HepG2 (cell line): Measurements from ENCODE around the gene TCEA3. TPM values are rescaled to one million over a fixed set of nuclear protein-coding genes. Genes with fewer than 3 reads are reported as not detected.

Source experiments
- CEBPG ChIP-seq: IDR thresholded peaks from 2 replicates; pipeline ENCODE4 v1.6.1; 2016
- CENPBD1 ChIP-seq: sonication (generic); formaldehyde crosslinking; IDR thresholded peaks from 2 replicates; pipeline ENCODE4 v1.8.0; 2022; ENCODE audit warnings: missing genetic modification reagents, low read depth, mild to moderate bottlenecking, borderline replicate concordance
- FOXJ3 ChIP-seq: sonication (generic); formaldehyde crosslinking; IDR thresholded peaks from 2 replicates; pipeline ENCODE4 v1.4.0; 2020; ENCODE audit warnings: missing genetic modification reagents, mild to moderate bottlenecking, borderline replicate concordance
- IKZF5 ChIP-seq: IDR thresholded peaks from 2 replicates; pipeline ENCODE4 v1.6.1; 2018; ENCODE audit warnings: missing genetic modification reagents, mild to moderate bottlenecking, missing compliant biosample characterization
- IRF9 ChIP-seq: sonication (generic); formaldehyde crosslinking; IDR thresholded peaks from 2 replicates; pipeline ENCODE4 v1.8.0; 2022; ENCODE audit warnings: missing genetic modification reagents, mild to moderate bottlenecking, borderline replicate concordance
- MIXL1 ChIP-seq: IDR thresholded peaks from 2 replicates; pipeline ENCODE4 v1.6.1; 2016
- POGZ ChIP-seq: sonication (generic); formaldehyde crosslinking; IDR thresholded peaks from 2 replicates; pipeline ENCODE4 v1.4.0; 2020; ENCODE audit warnings: mild to moderate bottlenecking, missing genetic modification reagents
- RFX5 ChIP-seq: IDR thresholded peaks from 2 replicates; pipeline ENCODE4 v1.6.1; 2011; ENCODE audit warnings: low read depth, low read length, improper control_type of control experiment
- SMAD1 ChIP-seq: sonication (generic); formaldehyde crosslinking; IDR thresholded peaks from 2 replicates; pipeline ENCODE4 v1.4.0; 2020; ENCODE audit warnings: missing genetic modification reagents, low read depth, mild to moderate bottlenecking, borderline replicate concordance
- SMYD3 ChIP-seq: sonication (generic); formaldehyde crosslinking; IDR thresholded peaks from 2 replicates; pipeline ENCODE4 v1.8.1; 2023; ENCODE audit warnings: mild to moderate bottlenecking, missing genetic modification reagents
- YEATS4 ChIP-seq: sonication (generic); formaldehyde crosslinking; IDR thresholded peaks from 2 replicates; pipeline ENCODE4 v1.4.0; 2020; ENCODE audit warnings: missing genetic modification reagents, borderline replicate concordance
- ZIK1 ChIP-seq: sonication (generic); formaldehyde crosslinking; IDR thresholded peaks from 2 replicates; pipeline ENCODE4 v1.5.0; 2020; ENCODE audit warnings: mild to moderate bottlenecking, low read depth, missing genetic modification reagents, borderline replicate concordance
- ZMAT3 ChIP-seq: sonication (generic); formaldehyde crosslinking; conservative IDR thresholded peaks from 2 replicates; pipeline ENCODE4 v1.7.0; 2021; ENCODE audit warnings: missing genetic modification reagents
- ZNF30 ChIP-seq: sonication (generic); formaldehyde crosslinking; IDR thresholded peaks from 2 replicates; pipeline ENCODE4 v1.5.0; 2020; ENCODE audit warnings: mild to moderate bottlenecking, missing genetic modification reagents
- ZNF33B ChIP-seq: sonication (generic); formaldehyde crosslinking; IDR thresholded peaks from 2 replicates; pipeline ENCODE4 v1.5.1; 2020; ENCODE audit warnings: mild to moderate bottlenecking, missing genetic modification reagents
- ZNF547 ChIP-seq: sonication (generic); formaldehyde crosslinking; IDR thresholded peaks from 2 replicates; pipeline ENCODE4 v1.5.1; 2020; ENCODE audit warnings: mild to moderate bottlenecking, missing genetic modification reagents
- ZNF572 ChIP-seq: sonication (generic); formaldehyde crosslinking; IDR thresholded peaks from 2 replicates; pipeline ENCODE4 v1.5.1; 2020; ENCODE audit warnings: mild to moderate bottlenecking, missing genetic modification reagents
- ZNF609 ChIP-seq: sonication (generic); formaldehyde crosslinking; IDR thresholded peaks from 2 replicates; pipeline ENCODE4 v1.4.0; 2020; ENCODE audit warnings: mild to moderate bottlenecking, missing genetic modification reagents, borderline replicate concordance
- ZNF7 ChIP-seq: IDR thresholded peaks from 2 replicates; pipeline ENCODE4 v1.6.1; 2016; ENCODE audit warnings: missing biosample characterization, missing genetic modification reagents
- ZNF879 ChIP-seq: sonication (generic); formaldehyde crosslinking; IDR thresholded peaks from 2 replicates; pipeline ENCODE4 v1.8.1; 2023; ENCODE audit warnings: missing genetic modification reagents
- polyA plus RNA-seq, 8 experiments: library from polyadenylated mRNA; depleted of rRNA in 3 of 8; stranded (reverse) in 7 of 8; unstranded in 1 of 8; fragments of >200 nt; fragmentation: Illumina TruSeq in 4 of 8; extraction: Trizol in 4 of 8; gene quantifications; 2 replicates each; pipeline versions ENCODE4 v1.2.1 to v1.2.3, GENCODE V29; 2011 to 2016; ENCODE audit warnings: low read depth in 4 of 8, missing spikeins in 1 of 8, mixed read lengths in 1 of 8; ENCODE audit not compliant: insufficient read depth in 1 of 8
- total RNA-seq, 5 experiments: library from RNA; depleted of rRNA; stranded (reverse); fragments of >200 nt; fragmentation: Illumina TruSeq; extraction: Trizol; gene quantifications; 2 replicates each; pipeline ENCODE4 v1.2.3, GENCODE V29; 2016; ENCODE audit warnings: low read depth in 1 of 5

TCEA3 gene
- total and polyA plus RNA-seq, 2 of the 13 experiments (the other 11 are each of a cell fraction or from before 2014, with no cell fraction given), result 55.5 to 84.6 TPM

- TF ChIP-seq ZNF609 (CRISPR knock-in tag) (no peak; the same call in 1 of the 2 replicates), ZNF572 (CRISPR knock-in tag) (0 out of 2 replicates have a peak, but pooled peaks have one; percentile 82), ZNF30 (CRISPR knock-in tag) (peak; percentile 59; the same call in 1 of the 2 replicates), ZNF879 (CRISPR knock-in tag) (no peak), POGZ (CRISPR knock-in tag) (no peak), RFX5 (no peak), ZNF547 (no peak; the same call in 1 of the 2 replicates), IKZF5 (no peak), ZNF33B (no peak), SMYD3 (CRISPR knock-in tag) (no peak), ZNF7 (CRISPR knock-in tag) (no peak), IRF9 (CRISPR knock-in tag) (no peak), MIXL1 (no peak), CENPBD1 (CRISPR knock-in tag) (no peak), ZIK1 (0 out of 2 replicates have a peak, but pooled peaks have one; percentile 19), YEATS4 (CRISPR knock-in tag) (no peak; the same call in 1 of the 2 replicates), SMAD1 (CRISPR knock-in tag) (no peak), CEBPG (CRISPR knock-in tag) (no peak), FOXJ3 (CRISPR knock-in tag) (no peak), ZMAT3 (peak; percentile 67; the same call in 1 of the 2 replicates)
Observed at GRCh38 chr1:23424293-23425192, at the start of gene TCEA3 (continued).
